ENCODE results near the gene CCR5AS.
"Not testable (repeated sequence)": the region's sequence is repeated elsewhere in the genome, so short reads cannot be mapped to it uniquely, and the experiment has no call there.

GRCh38 chr3:46431905-46432304 lies 25.0 kb upstream of the CCR5AS start:
- TF ChIP-seq POLR2A (IDR thresholded peaks at IDR 0.05), result not testable (repeated sequence)
- TF ChIP-seq, protein P1, sequence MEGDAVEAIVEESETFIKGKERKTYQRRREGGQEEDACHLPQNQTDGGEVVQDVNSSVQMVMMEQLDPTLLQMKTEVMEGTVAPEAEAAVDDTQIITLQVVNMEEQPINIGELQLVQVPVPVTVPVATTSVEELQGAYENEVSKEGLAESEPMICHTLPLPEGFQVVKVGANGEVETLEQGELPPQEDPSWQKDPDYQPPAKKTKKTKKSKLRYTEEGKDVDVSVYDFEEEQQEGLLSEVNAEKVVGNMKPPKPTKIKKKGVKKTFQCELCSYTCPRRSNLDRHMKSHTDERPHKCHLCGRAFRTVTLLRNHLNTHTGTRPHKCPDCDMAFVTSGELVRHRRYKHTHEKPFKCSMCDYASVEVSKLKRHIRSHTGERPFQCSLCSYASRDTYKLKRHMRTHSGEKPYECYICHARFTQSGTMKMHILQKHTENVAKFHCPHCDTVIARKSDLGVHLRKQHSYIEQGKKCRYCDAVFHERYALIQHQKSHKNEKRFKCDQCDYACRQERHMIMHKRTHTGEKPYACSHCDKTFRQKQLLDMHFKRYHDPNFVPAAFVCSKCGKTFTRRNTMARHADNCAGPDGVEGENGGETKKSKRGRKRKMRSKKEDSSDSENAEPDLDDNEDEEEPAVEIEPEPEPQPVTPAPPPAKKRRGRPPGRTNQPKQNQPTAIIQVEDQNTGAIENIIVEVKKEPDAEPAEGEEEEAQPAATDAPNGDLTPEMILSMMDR (IDR thresholded peaks at IDR 0.05), result not testable (repeated sequence)

Measured in testis (tissue), 2 donors.